Esophagus muscularis mucosa (tissue), 4 donors: ENCODE measurements around the gene BCR. TPM values are rescaled to one million over a fixed set of nuclear protein-coding genes. Genes with fewer than 3 reads are reported as not detected.

Experiments used
- DNase-seq: peaks from one replicate; pipeline ENCODE4 v3.0.0-alpha.2; 2017; ENCODE audit errors: extremely low spot score
- H3K27ac ChIP-seq, 4 donors: fragments of 200-600 bp; sonication (generic); replicated peaks in 1 of 4; 1 replicate in 3 of 4; 2 replicates in 1 of 4; pipeline ENCODE4 v1.5.1; 2016 to 2019; ENCODE audit warnings: mild to moderate bottlenecking in 1 of 4
- H3K27me3 ChIP-seq, 4 donors: fragments of 200-600 bp; sonication (generic); one replicate each; pipeline versions ENCODE4 v1.5.1 to v1.6.0; 2016 to 2019
- H3K36me3 ChIP-seq, 4 donors: fragments of 200-600 bp; sonication (generic); one replicate each; pipeline ENCODE4 v1.5.1; 2016 to 2019
- H3K4me1 ChIP-seq, 4 donors: fragments of 200-600 bp; sonication (generic); one replicate each; pipeline ENCODE4 v1.5.1; 2016 to 2019
- H3K4me3 ChIP-seq, 4 donors: fragments of 200-600 bp; sonication (generic); 1 replicate in 2 of 4; 2 replicates in 2 of 4; pipeline ENCODE4 v1.5.1; 2016 to 2019; ENCODE audit warnings: mild to moderate bottlenecking in 4 of 4, moderate library complexity in 1 of 4
- H3K9me3 ChIP-seq, 4 donors: fragments of 200-600 bp; sonication (generic); 1 replicate in 3 of 4; 2 replicates in 1 of 4; pipeline ENCODE4 v1.5.1; 2016 to 2019
- CTCF ChIP-seq, 3 experiments: fragments of 200-600 bp in 2 of 3; fragments of 450-650 bp in 1 of 3; sonication (generic) in 2 of 3; IDR thresholded peaks; one replicate each; pipeline ENCODE4 v1.5.1; 2017 to 2019; ENCODE audit warnings: antibody characterized with exemption in 3 of 3, mild to moderate bottlenecking in 2 of 3, moderate library complexity in 1 of 3
- EP300 ChIP-seq: sonication (generic); formaldehyde crosslinking; IDR thresholded peaks from one replicate; pipeline ENCODE4 v1.6.1; 2017; ENCODE audit warnings: antibody characterized with exemption
- POLR2A ChIP-seq: fragments of 450-650 bp; IDR thresholded peaks from one replicate; pipeline ENCODE4 v1.6.1; 2017; ENCODE audit warnings: antibody characterized with exemption, moderate library complexity, mild to moderate bottlenecking, low read depth
- POLR2AphosphoS5 ChIP-seq, 2 donors: sonication (generic); formaldehyde crosslinking; IDR thresholded peaks; one replicate each; pipeline ENCODE4 v1.6.1; 2017; ENCODE audit warnings: antibody characterized with exemption in 2 of 2
- WGBS: methylation state at CpG from one replicate; pipeline ENCODE4 v1.1.5; 2018; 5-methylcytosine and 5-hydroxymethylcytosine counted together
- intact Hi-C: fragments of 100-400 bp; cut with DNase I; formaldehyde crosslinking; loops from one replicate; pipeline ENCODE4 v1.15.1; 2023
- total RNA-seq, 4 donors: library from RNA; depleted of rRNA; stranded (reverse); fragments of >200 nt; gene quantifications; one replicate each; pipeline versions ENCODE4 v1.1.0 to v1.2.1, GENCODE V29; 2016

The BCR gene
- total RNA-seq, 4 donors from 2014 or later, result 35.7 to 58.5 (median 48.0) TPM

- no peak for DNase-seq
- intact Hi-C loops, result no loop called here
Observed at GRCh38 chr22:23140385-23140784, 39.9 kb upstream of the BCR start.

GRCh38 chr22:23142546-23143105 is 37.7 kb upstream of the BCR start:
- DNase-seq, result no peak
- intact Hi-C loops, result no loop called here
- peak overlapping the region; percentile 32 to 63 (median 50) for H3K27ac ChIP-seq
- H3K4me3 ChIP-seq, result peak overlapping the region; percentile 39 to 49 (median 43)
- no peaks in the 10 kb centered on the region for H3K27me3 ChIP-seq
- WGBS, result 88% methylated on average over 9 of the region's 9 CpGs
- no peaks in the 10 kb centered on the region for H3K9me3 ChIP-seq
- H3K4me1 ChIP-seq, result peaks cover 25 to 51% (median 47%) of the 10 kb centered on the region in 4 donors
- TF ChIP-seq POLR2A, result no peak
- TF ChIP-seq EP300, result no peak
- no peaks in the 10 kb centered on the region for H3K36me3 ChIP-seq

More at GRCh38 chr22:23140385-23140784, 39.9 kb upstream of the BCR start:
- TF ChIP-seq POLR2A (no peak), EP300 (no peak)
- Histone ChIP-seq H3K4me3 (no peak overlapping the region), H3K27ac (no peak overlapping the region), H3K27me3 (no peaks in the 10 kb centered on the region), H3K9me3 (no peaks in the 10 kb centered on the region), H3K4me1 (peaks cover 21 to 31% (median 27%) of the 10 kb centered on the region in 4 donors), H3K36me3 (no peaks in the 10 kb centered on the region)

- 97% methylated on average over 1 of the region's 1 CpG for WGBS
- no peaks in the 10 kb centered on the region for H3K36me3 ChIP-seq
Observed at GRCh38 chr22:23143119-23143518, 37.2 kb upstream of the BCR start.

GRCh38 chr22:23144432-23144831 is 35.9 kb upstream of the BCR start:
- peaks cover 25 to 58% (median 52%) of the 10 kb centered on the region in 4 donors for H3K4me1 ChIP-seq
- TF ChIP-seq CTCF (IDR thresholded peaks at IDR 0.05), result no peak
- no peak for TF ChIP-seq POLR2A
- TF ChIP-seq EP300, result no peak
- TF ChIP-seq POLR2AphosphoS5 (IDR thresholded peaks at IDR 0.05), result no peak
- H3K36me3 ChIP-seq, result peaks cover 0 to 6% (median under 1%) of the 10 kb centered on the region in 4 donors
- peak overlapping the region in 3 of 4 donors; percentile 68 to 87 (median 85) for H3K27ac ChIP-seq
- H3K27me3 ChIP-seq, result no peaks in the 10 kb centered on the region
- peak overlapping the region; percentile 51 to 67 (median 58) for H3K4me3 ChIP-seq
- WGBS, result 95% methylated on average over 4 of the region's 4 CpGs
- DNase-seq, result no peak
- H3K9me3 ChIP-seq, result no peaks in the 10 kb centered on the region
- intact Hi-C loops, result no loop called here

More at GRCh38 chr22:23143119-23143518, 37.2 kb upstream of the BCR start:
- H3K27me3 ChIP-seq, result no peaks in the 10 kb centered on the region
- peaks cover 25 to 56% (median 51%) of the 10 kb centered on the region in 4 donors for H3K4me1 ChIP-seq
- no peak for TF ChIP-seq POLR2AphosphoS5 (IDR thresholded peaks at IDR 0.05)
- TF ChIP-seq POLR2A, result no peak
- no peak for TF ChIP-seq EP300
- TF ChIP-seq CTCF (IDR thresholded peaks at IDR 0.05), result no peak
- no peak overlapping the region for H3K4me3 ChIP-seq
- H3K27ac ChIP-seq, result no peak overlapping the region
- intact Hi-C loops, result no loop called here
- H3K9me3 ChIP-seq, result no peaks in the 10 kb centered on the region
- DNase-seq, result no peak

GRCh38 chr22:23144932-23145877 is 35.1 kb upstream of the BCR start, which contains the start of gene RAB36:
RAB36 (plus strand) TSS chr22:23145477; CDS start chr22:23146617, 1,140 bp downstream.
- Histone ChIP-seq H3K36me3 (peaks cover 0 to 13% (median 3%) of the 10 kb centered on the region in 4 donors), H3K4me3 (peak within 1 kb of the TSS; percentile 51 to 67 (median 58)), H3K27ac (peak within 1 kb of the TSS; percentile 68 to 87 (median 78)), H3K27me3 (no peaks in the 10 kb centered on the region), H3K4me1 (peaks cover 25 to 58% (median 52%) of the 10 kb centered on the region in 4 donors), H3K9me3 (no peaks in the 10 kb centered on the region)
- WGBS, result 8% methylated on average over 15 of the region's 62 CpGs
- DNase-seq, result peak; percentile 98
- TF ChIP-seq POLR2AphosphoS5 (IDR thresholded peaks at IDR 0.05) (peak; percentile 65 to 66), POLR2A (no peak)
- intact Hi-C loops, result no loop called here
